NCI-H2196 (cell line): Measurements from ENCODE around the gene TMEM120A.

Source experiments
- DNase-seq: peaks from one replicate; lab custom pipeline; 2025; ENCODE audit not compliant: unreplicated experiment; lab: John Stamatoyannopoulos, UW

The TMEM120A gene

GRCh38 chr7:75981453-75982305 lies 12.7 kb downstream of the TMEM120A start:
- no peak for DNase-seq

DNA sequence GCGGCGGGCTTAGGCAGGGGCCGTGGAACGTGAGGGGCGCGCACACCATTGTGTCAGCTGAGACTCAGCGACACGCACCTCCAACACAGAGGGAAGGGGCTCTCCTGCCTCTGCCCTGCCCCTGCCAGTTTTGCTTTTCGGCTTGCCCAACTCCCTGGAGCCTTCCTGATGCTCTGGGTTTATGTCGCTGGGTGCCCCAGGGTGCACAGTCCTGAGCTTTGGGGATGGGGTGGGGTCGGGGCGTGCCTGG lies 13.3 kb downstream of the TMEM120A start:
- no peak for DNase-seq

DNA sequence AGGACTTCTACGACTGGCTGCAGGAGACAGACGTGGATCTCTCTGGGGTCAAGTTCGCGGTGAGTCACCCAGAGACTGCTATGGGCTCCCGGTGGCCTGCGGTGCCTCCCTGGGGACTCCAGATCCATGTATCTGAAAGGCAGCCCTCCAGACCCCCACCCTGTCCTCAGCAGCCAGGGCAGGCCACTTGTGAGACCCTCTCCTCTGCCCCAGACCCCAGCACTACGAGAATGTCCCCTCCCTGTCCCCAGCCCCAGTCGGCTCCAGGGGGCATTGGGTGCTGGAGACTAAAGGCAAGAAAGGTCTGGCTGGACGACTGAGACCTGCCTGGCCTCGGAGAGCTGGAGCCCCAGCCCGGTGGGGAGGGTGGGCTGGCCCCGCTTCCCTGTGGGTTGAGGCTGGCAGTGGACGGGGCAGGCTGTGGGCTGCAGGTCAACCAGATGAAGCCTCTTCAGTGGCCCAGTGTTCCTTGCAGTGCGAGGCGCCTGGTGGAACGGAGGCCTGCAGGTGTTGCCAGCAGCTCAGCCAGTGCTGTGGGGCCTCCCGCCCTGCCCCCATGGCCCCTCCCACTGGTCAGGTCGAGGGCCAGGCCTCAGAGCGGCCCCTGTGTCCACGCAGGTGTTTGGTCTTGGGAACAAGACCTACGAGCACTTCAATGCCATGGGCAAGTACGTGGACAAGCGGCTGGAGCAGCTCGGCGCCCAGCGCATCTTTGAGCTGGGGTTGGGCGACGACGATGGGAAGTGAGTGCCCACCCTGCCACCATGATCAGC lies 13.8 kb downstream of the TMEM120A start:
- DNase-seq = no peak

- no peak for DNase-seq
Measured at GRCh38 chr7:75979759-75980429, 14.5 kb downstream of the TMEM120A start.

DNA sequence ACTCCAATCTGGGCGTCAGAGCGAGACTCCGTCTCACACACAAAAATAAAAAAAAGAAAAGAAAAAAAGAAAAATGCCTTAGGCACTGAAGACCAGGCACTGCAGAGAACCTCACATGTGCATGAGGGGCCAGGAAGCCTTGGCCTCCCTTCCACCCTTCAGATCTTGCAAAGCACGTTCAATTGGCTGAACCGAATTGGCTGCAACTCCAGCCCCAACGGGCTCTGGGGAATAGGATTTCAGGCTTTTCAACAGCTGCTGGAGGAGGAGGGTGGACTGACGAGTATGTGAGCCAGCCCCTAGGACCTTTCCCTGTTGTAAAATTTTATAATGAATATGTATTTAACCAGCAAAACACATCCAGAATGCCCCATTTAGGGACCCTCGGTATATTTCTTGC lies 16.7 kb downstream of the TMEM120A start:
- DNase-seq = no peak

GRCh38 chr7:75971961-75972763 lies 22.2 kb downstream of the TMEM120A start:
- DNase-seq = no peak

- DNase-seq = no peak
Measured at GRCh38 chr7:75971309-75971960, 23.0 kb downstream of the TMEM120A start.

GRCh38 chr7:75969704-75970498 lies 24.5 kb downstream of the TMEM120A start:
- no peak for DNase-seq

DNA sequence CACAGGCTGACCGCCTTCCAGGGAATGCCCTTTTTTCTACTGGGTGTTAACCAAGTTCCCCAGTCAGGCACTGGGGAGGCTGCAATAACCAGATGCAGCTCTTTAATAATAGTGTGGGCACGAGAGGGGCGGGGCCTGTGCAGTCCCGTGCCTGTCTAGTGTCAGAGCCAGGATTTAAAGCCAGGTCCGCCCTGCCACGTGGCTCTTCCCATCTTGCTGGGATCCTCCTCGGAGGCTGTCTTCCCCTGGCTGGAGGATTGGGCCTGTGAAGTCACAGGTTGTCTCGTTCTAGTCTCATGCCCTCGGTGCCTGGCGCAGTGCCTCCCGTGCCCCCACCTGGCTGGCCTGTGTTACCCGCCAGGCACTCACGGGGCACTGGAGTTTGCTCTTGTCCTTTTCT lies 25.2 kb downstream of the TMEM120A start:
- DNase-seq = no peak

- DNase-seq = no peak
Measured at GRCh38 chr7:75968561-75969001, 25.8 kb downstream of the TMEM120A start.

- DNase-seq = no peak
Measured at GRCh38 chr7:75968012-75968411, 26.4 kb downstream of the TMEM120A start.

DNA sequence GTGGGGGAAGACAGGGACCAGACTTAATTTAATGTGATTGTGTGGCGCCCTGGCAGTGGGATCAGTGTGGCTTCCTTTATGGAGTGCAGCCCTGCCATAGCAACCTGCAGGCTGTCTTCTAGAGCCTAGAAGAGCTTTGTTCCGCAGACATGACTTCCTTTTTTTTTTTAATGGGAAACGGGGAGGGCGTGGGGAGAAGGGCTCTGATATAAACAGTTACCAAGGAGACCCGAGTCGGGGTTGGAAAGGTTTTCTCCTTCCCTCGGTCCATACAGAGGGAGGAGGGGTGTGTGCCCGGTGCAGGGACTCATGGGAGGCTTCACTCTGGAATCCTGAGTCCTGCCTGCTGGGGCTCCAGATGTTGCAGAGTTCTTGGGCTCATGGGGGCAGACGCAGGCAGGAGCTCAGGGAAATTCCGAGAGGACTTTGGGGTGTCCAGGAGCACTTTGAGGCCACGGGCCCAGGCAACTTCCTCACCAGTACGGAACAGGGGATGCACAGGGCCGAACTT lies 26.9 kb downstream of the TMEM120A start:
- DNase-seq = no peak

DNA sequence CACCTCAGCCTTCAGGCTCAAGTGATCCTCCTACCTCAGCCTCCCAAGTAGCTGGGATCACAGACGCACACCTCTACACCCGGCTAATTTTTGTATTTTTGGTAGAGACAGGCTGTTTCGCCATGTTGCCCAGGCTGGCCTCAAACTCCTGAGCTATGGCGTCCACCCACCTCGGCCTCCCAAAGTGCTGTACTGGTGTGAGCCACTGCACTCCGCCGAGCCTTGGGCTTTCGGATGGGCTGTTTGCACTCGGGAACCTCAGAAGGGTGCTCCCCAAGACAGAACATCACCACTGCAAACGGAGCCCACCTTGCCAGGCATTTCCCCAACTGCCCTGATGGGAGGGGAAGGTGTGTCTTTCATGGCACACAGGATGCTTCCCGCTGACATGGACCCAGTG lies 27.3 kb downstream of the TMEM120A start:
- DNase-seq = no peak

DNA sequence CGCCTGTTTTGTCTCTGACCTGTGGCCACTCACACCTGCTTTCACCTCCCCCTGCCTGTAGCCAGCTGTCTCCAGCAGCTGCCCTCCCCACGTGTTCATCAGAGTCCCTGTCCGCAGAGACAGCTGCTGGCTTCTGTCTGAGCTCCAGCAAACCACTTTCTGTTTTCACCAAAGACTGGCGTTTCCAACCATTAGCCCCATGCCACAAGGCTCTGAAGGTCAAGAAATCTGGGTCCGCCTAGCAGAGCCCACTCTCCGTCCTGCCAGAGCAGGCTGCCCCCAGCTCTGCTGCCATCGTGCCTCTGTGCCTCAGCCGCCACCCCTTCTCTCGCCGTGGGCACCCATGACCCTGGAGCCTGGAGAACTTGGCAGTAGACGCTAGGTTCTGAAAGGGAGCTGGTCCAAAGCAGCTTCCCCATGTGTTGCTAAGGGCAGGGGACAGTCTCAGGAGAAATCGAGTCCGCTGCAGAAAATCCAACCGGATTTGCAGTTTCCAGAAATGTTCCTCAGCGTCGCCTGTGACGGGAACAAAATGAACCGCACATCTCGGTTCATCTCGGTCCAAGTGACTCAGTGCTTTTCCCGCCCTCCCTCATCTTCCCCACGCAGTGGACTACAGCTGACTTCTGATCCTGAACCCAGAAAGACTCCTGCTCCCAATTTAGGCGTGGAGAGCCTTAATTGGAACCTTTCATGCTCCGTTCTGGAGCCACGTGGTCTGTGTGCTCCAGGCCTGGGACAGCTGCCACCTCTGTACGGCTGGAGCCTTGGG lies 28.0 kb downstream of the TMEM120A start:
- peak; percentile 77 for DNase-seq

- no peak for DNase-seq
Measured at GRCh38 chr7:75965617-75966016, 28.8 kb downstream of the TMEM120A start.

DNA sequence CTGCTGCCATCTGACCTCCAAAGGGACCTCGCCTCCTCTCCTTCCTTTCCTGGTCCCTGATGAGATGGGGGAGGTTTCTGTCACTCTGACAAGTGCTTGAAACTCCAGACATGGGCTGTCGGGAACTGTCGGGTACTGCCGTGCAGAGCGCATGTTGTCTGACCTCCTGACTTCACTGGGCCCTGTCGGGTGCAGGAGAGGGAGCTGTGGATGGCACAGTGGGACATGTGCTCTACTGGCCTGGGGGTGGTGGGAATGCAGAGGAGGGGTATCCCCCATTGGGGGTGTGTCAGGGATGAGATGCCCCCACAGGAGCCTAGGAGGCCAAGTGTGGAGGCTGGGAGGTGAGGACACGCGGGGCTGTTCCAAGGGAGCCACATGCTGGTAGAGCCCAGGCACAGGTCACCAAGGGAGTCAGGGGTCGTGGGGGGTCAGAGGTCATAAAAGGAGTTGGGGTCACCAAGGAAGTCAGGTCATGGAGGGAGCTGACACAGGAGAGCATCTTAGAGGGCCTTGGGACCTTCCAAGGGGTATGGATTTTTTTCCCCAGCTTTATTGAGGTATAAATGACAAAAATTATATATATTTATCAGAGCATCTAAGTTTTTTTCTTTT lies 30.9 kb downstream of the TMEM120A start:
- no peak for DNase-seq

DNA sequence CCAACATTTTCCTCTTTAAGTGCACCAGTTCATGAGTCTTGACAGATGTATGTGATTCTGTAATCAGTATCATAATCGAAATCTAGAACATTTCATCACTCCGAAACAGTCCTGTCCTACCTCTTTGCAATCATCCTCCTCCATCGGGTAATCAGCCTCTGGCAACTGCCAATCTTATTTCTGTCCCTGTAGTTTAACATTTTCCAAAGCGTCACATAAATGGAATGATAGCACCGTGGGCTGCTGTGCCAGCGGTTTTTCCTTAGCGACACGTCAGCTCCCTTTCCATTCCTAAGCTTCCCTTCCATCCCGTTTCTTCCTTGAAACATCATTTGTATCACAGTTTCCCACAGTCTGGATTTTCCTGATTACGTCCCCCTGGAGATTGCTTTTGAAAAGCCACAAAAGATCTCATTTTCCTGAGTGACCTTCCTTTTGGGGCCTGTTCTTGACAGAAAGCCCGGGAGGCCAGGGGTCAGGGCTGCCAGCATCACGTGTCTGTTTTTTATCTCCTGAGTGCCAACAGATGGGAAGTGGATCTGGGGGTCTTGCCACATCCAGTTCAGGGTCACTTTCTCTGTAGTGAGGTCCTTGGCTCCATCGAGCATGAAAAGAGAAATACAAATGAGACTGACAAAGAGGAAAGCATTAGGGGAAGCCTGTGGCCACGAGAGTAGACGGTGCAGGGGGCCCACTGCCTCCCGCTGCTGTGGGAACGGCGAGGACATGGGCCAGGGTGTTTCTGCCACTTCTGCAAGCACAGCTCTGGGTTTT lies 31.6 kb downstream of the TMEM120A start:
- DNase-seq = no peak

DNA sequence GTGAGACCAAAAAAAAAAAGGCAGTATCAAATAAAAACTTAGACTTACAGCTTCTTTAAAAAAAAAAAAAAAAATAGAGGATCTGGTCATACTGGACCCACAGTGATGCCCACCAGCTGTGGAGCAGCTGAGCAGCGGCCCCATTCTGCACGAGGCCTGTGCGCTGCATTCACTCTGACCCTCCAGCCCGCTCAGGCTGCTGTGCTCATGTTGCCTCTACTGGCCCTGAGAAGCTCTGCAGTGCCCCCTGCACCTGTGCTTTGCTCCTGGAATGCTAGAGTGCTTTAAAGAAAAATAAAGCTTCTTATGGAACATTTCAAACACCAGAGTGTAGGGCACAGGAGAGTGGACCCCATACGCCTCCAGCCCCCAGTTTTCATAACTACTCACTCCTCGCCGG lies 33.2 kb downstream of the TMEM120A start:
- DNase-seq = no peak
